H1 (cell line): Measurements from ENCODE around the gene SLAMF1. TPM values are rescaled to one million over a fixed set of nuclear protein-coding genes. Genes with fewer than 3 reads are reported as not detected.

Experiments
- ATF2 ChIP-seq: IDR thresholded peaks from 2 replicates; pipeline ENCODE4 v1.6.1; 2012; ENCODE audit warnings: low read length, inconsistent platforms
- SAP30 ChIP-seq: fragments of 300-600 bp; sonication (generic); IDR thresholded peaks from 2 replicates; pipeline ENCODE4 v1.7.1; 2012; ENCODE audit warnings: low read length, moderate library complexity, mild to moderate bottlenecking, inconsistent platforms; ENCODE audit not compliant: insufficient read depth, insufficient replicate concordance
- SRF ChIP-seq: IDR thresholded peaks from 2 replicates; pipeline ENCODE4 v1.6.1; 2011; ENCODE audit warnings: mild to moderate bottlenecking, low read depth, low read length, moderate library complexity
- ZNF274 ChIP-seq: IDR thresholded peaks from 2 replicates; pipeline ENCODE4 v1.7.0; 2012; ENCODE audit warnings: low read length, borderline replicate concordance; ENCODE audit errors: extremely low read depth
- polyA plus RNA-seq, 7 experiments: library from polyadenylated mRNA; depleted of rRNA in 3 of 7; stranded (reverse) in 5 of 7; unstranded in 2 of 7; fragments of >200 nt in 5 of 7; fragments of 200-250 nt in 2 of 7; gene quantifications; 1 replicate in 5 of 7; 2 replicates in 1 of 7; 4 replicates in 1 of 7; pipeline versions ENCODE4 v1.2.1 to v1.2.3, GENCODE V29; 2011 to 2013; ENCODE audit warnings: missing spikeins in 2 of 7, mixed read lengths in 2 of 7
- total RNA-seq: library from RNA; stranded (reverse); fragmentation: NEBNext Ultra II Directional; extraction: Animal tissue kit (Norgen Biotek cat#: 25700); gene quantifications from 2 replicates; pipeline ENCODE4 v1.2.1, GENCODE V29; 2021

Gene SLAMF1
- total and polyA plus RNA-seq, 2 of the 8 experiments (the other 6 are each of a cell fraction or from before 2014, with no cell fraction given), result not detected

DNA sequence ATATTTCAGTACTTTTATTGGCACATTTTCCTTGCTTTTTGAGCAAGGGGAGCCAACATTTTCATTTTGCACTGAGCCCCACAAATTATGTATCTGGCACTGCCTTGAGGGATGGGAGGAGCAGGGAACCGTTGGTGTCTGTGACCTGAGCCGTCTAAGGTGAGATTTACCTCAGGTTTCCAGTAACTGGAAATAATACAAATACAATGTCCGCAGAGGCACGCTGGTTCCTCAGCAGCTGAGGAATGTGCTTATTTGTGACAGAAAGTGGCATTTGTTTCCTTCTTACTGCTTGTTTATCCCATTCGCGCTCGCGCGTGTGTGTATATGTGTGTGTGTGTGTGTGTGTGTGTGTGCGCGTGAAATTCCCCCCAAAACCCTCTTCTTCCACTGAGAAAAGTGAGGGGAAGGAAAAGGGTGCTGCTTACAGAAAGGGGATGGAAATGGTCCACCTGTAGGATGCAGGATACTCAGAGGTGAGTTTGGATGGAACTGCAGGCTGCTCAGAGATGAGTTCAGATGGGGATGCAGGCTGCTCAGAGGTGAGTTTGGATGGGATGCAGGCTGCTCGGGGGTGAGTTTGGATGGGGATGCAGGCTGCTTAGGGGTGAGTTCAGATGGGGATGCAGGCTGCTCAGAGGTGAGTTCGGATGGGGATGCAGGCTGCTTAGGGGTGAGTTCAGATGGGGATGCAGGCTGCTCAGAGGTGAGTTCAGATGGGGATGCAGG is 30.2 kb upstream of the SLAMF1 start (continued):
- TF ChIP-seq SAP30 (no peak), ZNF274 (no peak), ATF2 (no peak), SRF (no peak)
